Measurements from ENCODE around the gene OTOGL.

GRCh38 chr12:80235944-80236343, 136.6 kb downstream of the OTOGL start:
- TF ChIP-seq, protein P1, sequence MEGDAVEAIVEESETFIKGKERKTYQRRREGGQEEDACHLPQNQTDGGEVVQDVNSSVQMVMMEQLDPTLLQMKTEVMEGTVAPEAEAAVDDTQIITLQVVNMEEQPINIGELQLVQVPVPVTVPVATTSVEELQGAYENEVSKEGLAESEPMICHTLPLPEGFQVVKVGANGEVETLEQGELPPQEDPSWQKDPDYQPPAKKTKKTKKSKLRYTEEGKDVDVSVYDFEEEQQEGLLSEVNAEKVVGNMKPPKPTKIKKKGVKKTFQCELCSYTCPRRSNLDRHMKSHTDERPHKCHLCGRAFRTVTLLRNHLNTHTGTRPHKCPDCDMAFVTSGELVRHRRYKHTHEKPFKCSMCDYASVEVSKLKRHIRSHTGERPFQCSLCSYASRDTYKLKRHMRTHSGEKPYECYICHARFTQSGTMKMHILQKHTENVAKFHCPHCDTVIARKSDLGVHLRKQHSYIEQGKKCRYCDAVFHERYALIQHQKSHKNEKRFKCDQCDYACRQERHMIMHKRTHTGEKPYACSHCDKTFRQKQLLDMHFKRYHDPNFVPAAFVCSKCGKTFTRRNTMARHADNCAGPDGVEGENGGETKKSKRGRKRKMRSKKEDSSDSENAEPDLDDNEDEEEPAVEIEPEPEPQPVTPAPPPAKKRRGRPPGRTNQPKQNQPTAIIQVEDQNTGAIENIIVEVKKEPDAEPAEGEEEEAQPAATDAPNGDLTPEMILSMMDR (IDR thresholded peaks at IDR 0.05), result no peak
- TF ChIP-seq ZFX (IDR thresholded peaks at IDR 0.05; ENCODE audit: borderline replicate concordance), result no peak
